Amniotic epithelial cell (primary cell): ENCODE data around the gene COG5.
"Not testable (repeated sequence)": the region's sequence is repeated elsewhere in the genome, so short reads cannot be mapped to it uniquely, and the experiment has no call there.

Experiments
- DNase-seq: peaks from one replicate; pipeline ENCODE4 v3.0.0-alpha.2; 2010; ENCODE audit warnings: low read depth

Gene COG5

DNA sequence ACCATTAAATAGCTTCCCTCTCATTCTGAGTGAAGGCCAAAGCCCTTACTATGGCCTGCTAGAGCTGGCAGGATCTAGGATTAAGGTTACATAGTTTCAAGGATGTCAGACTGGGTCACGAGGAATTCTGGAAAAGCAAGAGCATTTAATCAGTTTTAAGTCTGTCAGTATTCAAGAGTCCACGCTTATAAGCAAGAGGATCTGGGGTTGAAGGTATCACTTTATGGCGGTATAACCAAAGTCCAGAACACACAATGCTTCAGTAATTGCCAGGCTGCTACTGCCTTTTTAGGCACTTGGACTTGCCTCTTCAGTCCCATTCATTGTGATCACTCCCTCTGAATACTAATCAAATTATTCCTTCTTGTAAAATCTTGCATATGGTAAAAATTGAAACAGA is 293.9 kb downstream of the COG5 start:
- peak; percentile 1 for DNase-seq

DNA sequence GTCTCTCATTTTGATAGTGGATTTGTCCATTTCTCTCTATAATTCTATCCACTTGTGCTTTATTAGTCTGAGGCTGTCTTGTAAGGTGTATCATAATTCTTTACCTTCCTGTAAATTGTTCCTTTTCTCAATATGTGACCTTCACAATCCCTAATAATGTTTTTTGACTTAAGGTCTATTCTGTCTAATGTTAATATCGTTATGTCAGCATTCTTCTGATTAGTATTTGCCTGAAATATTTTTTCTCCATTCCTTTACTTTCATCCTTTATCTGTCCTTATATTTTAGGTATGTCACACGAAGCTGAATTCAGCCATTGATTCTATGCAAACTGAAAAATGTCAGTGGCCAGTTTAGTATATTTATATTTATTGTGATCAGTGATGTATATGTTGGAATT is 295.1 kb downstream of the COG5 start:
- DNase-seq, result no peak

DNA sequence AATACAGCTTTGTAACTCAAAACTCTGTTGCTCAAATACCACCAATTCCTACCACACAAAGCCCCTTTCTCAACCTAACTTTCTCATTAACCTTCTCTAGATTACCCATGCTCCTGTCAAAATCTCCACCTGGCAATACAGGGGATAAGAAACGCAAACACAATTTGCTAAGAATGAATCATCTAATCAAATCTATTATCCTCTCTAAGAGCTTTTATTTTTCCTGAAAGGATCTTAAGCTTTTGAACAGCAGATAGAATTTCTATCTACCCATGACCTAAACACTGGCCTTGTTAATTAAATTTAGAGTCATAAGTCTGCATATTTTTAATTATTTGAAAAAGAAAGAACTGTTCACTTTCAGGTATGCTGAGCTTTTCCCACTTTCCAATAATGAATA is 296.6 kb downstream of the COG5 start:
- no peak for DNase-seq

DNA sequence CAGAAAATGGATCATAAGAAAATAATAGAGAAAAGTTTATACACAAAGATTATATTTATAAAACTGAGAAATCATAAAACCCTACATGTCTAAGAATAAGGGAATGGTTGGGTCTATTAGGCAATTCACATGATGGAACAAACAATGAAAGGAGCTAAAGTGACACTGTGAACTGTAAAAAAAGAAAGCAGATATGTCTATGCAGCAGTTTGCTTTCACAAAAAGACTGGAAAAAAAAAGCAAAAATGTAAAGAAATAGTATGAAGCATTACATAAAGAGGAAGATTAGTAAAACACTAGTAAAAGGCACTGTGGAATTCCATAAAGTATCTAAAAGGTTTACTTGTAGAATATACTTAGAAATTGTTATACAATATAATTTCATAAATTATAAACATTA is 299.0 kb downstream of the COG5 start:
- no peak for DNase-seq

DNA sequence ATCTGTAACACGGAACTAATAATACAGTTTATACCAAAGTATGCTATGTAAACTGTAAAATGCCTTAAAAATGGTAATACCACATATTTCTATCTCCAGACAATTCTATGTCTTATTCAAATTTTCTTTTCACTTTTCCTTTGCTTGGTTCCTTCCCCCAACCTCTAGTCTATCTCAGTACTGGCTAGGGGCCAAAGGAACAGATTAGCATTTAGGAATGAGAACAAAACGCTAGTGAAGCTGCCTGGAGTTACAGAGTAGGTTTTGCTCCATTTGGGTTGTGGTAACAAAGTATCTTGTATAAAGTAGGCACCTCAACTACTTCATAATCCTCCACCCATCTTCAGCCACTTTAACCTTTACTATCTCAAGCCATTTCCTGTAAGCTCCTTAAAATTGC is 300.9 kb downstream of the COG5 start:
- peak; percentile 1 for DNase-seq

DNA sequence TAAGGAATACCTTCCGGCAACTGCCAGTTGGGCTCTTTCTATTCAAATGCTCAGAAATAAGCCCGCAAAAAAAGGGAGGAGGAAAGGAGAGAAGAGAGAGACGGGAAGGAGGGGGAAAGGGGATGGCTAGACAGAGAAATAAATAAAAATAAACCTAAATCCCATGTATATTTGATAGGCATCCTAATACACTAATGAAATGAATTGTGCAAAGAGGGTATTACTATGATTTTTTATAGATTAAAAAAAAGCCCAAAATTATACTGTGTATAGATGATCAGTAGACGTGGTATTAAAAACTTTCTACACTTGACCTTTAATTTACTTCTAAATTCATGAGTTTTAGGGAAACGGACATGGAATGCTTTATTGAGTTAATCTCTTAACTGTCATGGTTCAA is 305.0 kb downstream of the COG5 start:
- no peak for DNase-seq

DNA sequence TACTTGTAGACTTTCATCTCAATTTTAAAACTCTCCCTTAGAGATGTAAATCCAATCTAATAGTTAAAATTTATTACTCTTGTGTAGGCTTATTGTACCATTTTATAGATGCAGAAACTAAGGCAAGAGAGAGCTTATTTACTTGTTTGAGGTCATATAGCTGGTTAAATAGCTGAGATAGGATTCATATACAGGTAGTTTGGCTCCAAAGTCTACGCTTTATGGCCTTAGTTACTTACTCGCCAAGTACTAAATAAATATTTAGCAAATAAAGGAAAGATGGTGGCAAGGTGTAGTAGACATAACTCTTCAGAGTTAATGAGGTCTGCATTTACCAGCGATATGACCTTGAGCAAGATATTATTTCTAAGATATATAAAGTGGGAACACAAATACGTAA is 308.1 kb downstream of the COG5 start:
- DNase-seq, result no peak

DNA sequence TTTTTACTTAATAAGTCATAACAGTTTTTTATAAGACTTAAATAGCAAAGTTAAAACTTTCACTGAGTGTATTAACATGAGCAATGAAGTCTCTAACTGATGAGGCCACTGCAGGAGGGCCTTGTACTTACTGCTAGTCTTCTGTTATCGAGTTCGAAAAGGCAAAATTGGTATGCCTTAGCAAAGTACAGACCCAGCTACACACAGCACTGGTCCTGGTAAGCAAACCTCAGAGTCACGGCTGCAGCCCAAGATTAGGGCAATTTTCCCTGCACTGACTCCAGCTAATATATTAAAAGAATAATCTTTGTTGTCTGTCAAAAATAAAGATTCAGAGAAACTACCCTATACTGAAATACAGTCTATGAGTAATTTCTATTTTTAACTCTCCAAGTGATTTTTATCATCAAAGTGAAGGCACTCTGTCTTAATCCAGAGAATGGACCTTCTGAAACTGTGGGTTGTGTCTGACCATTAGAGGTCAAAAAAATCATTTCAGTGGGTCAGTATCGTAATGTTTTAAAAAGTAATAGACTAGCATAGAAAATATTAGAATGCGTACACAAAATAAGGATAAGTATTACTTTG is 309.2 kb downstream of the COG5 start:
- DNase-seq, result no peak

DNA sequence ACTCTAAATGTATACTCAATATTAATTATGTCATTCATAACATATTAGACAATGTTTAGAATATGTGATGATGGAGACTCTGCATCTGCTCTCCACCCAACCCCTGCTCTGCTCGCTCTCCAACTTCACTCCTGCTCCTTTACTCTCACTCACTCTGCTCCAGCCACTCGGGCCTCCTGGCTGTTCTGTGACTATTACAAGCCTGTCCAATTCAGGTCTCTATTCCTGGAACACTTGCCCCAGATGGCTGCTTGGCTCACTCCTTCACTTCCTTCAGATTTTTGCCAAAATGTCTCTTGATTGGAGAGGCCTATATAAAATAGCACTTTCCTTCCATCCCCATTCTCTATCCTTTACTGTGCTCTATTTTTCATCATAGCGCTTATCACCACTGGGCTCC is 310.1 kb downstream of the COG5 start:
- no peak for DNase-seq

DNA sequence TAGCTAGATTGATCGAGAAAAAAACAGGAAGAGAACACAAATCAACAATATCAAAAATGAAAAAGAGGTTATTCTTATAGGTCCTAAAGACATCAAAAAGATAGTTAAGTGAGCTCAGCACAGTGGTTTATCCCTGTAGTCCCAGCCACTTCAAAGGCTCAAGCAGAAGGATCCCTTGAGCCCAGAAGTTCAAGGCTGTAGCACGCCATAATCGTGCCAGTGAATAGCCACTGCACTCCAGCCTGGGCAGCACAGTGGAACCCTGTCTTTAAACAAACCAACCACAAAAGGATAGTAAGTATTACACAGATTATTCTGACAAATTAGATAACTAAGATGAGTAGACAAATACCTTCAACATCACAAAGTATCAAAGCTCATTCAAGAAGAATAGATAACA is 311.8 kb downstream of the COG5 start:
- no peak for DNase-seq

DNA sequence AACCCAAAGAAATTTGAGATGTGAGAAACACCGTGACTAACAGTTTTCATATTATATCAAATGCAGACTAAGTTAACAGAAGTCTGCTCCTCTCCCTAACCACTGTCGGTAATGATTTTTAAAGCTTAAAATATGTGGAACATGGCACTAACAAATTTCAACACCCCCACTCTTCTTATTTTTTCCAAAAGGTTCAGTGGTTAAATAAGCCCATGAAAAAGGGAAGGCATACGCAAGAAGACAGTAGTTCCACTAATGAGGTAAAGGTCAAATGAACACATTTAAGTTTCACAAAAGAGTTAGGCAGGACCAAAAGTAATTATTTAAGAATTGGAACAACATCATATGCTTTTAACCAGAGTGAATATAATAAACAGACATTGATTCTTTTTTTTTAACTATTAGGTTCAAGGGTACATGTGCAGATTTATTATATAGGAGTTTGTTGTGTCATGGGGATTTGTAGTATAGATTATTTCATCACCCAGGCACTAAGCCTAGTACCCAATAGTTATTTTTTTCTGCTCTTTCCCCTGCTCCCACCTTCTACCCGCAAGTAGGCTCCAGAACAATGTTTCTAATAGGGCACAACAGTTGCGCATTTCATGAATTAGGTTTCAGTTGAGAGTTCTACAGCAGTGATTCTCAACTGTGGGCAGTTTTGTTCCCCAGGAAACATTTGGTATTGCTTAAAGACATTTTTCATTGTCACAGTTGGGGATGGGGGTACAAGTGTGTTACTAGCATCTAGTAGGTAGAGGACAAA is 315.0 kb downstream of the COG5 start:
- no peak for DNase-seq

DNA sequence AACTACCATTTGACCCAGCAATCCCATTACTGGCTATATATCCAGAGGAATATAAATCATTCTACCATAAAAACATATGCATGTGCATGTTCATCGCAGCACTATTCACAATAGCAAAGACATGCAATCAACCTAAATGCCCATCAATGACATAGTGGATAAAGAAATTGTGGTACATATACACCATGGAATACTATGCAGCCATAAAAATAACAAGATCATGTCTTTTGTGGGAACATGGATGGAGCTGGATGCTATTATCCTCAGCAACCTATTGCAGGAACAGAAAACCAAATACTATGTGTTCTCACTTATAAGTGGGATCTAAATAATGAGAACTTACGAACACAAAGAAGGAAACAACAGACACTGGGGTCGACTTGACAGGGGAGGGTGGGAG is 316.9 kb downstream of the COG5 start:
- not testable (repeated sequence) for DNase-seq

DNA sequence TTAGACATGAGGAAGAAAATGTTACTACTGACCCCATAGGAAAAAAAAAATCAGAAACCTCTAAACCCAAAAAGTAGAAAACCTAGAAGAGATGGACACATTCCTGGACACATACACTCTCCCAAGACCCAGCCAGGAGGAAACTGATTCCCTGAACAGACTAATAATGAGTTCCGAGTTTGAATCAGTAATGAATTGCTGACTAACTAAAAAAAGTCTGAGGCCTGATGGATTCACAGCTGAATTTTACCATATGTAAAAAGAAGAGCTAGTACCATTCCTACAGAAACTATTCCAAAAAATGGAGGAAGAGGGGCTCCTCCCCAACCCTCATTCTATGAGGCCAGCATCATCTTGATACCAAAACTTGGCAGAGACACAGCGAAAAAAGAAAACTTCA is 319.1 kb downstream of the COG5 start:
- no peak for DNase-seq

DNA sequence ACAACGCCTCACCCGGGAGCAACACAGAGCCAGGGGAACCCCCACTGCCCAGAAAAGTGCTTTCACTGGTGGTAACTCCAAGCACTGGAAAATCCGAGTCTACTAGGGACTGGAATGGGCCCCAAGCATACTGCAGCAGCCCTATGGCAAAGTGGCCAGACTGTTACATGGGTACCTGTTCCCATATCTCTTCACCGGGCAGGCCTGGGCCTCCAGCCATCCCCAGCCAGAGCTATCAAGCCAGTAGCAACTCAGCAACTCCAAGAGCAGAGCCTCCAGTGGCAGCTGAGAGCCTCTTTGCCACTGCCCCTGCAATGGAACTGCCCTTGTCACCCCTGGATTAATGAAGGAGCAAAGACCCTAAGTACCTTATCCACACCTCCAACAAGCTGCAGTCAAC is 321.5 kb downstream of the COG5 start:
- DNase-seq, result no peak

DNA sequence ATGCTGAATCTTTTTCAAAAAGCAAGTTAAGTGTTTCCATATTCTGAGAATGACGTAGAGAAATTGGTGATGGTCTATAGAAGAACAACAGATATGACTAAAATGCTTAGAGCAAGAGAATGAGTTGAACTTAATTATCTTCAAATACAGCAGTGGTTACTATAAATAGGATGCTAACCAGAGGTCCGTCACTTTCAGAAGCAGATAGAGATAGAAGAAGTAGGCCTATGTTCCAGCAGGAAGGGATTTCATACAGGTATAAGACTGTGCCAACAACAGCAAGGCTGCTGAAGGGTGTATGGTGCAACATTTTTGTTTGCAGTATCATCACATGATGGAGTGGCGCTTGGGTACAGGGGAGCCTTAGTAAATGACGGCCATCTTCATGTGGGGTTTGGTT is 326.3 kb downstream of the COG5 start:
- no peak for DNase-seq

DNA sequence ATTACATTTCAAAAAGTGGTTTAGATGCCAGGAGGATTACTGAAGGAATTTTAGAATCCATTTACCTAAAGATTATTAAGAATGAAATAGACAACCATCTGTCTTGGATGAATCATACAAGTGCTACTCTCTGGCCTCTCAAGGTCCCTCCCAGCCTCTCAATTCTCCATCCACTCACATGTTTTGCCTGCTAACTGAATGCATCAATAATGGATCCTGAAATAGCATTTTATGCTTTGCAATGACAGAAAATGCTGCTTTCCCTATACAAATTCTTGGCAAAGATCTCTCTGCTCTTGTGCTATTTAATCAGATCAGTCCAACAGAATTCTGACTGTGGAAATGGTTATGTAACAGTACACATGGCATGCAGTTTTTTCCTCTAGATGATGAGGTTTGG is 326.9 kb downstream of the COG5 start:
- DNase-seq, result peak; percentile 12

DNA sequence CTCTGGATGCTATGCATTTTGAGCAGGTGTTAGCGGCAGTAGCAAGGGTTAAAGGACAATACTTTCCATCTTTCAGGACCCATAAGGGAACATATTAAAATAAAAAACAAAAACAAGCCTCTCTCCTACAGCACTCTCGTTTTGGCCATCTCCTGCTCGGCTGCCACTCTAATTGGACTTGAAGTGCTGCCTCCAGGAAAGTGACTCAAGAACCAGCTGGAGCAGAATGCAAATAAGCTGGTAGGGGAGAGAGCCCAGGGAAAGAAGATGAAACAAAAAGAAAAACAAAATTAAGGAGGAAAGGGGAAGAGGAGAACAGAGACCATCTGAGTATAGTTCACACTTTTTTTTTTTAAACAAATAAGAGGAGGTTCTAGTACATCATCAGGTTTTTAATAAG is 329.3 kb downstream of the COG5 start:
- no peak for DNase-seq

DNA sequence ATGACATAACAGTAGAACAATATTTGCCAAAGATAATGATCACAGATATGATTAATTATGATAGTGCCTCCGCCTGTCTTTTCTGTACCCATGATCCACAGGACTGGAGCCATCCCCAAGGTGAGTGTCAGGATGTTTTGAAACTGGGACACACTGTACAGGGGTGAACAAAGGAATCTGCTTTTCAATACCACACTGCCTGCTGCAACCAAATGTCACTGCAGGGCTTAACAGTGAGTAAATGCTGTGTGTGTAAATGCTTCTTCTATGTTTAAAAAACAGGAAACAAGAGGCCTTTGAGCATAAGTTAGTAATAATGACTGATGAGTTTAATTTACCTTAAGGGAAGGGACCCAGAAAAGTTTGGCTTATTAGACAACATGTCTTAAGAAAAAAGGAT is 329.7 kb downstream of the COG5 start:
- no peak for DNase-seq

DNA sequence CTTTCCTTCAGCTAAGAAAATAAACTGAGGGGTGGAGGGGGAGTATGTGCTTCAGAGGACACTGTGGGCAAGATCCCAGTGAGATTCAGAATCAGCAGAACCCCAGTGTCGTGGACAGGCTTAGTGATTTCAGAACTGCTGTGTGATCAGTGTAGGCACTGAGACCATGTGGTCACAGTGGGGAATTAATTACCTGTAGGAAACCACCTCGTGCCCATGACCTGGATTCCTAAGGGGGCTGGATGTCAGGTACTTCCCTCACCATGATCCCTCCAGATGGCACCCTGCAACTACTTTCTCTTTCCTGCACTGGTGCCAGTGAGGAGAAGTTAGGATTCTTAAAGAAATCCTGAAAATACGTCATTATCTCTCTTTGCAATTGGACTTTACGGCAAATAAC is 330.5 kb downstream of the COG5 start:
- DNase-seq, result no peak

DNA sequence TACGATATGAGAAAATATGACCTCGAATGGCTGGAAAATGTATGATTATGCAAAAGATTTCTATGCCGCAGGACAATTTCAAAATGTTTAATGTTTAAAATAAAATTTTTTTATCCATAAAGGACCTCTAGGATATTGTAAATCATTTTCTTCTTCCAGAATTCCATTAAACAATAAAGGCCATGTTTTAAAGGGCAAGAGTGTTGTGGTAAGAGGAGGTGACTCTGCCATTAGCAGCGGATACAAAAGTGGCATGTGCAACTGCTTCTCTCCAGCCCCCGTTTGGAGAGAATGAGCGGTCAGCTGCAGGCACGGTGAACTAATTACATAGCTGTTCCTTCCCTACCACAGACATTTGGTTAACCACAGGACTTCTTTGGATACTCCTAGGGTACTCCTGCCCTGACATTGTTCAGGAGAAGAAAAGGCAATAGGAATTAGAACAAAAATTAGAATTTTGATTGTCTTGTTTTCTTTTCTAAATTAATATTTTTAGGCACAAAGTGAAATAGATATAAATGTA is 331.1 kb downstream of the COG5 start:
- peak; percentile 77 for DNase-seq

DNA sequence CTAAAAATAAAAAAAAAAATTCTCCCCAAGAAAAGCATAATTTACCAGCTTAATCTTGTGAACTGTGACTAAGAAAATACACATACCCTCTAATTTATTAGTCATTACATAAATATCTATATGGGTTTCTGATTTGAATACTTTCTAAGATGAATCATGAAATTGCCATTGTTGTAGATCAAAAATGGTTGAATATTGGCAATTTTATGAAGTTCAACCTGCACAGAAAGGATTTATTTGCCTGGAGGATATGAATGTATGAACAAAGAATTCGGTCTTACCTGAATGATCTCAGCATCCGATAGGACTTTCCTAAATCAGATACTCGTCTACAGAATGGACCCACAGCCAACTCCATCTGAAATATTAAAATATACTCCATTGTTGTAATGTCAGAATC is 333.4 kb downstream of the COG5 start:
- no peak for DNase-seq

DNA sequence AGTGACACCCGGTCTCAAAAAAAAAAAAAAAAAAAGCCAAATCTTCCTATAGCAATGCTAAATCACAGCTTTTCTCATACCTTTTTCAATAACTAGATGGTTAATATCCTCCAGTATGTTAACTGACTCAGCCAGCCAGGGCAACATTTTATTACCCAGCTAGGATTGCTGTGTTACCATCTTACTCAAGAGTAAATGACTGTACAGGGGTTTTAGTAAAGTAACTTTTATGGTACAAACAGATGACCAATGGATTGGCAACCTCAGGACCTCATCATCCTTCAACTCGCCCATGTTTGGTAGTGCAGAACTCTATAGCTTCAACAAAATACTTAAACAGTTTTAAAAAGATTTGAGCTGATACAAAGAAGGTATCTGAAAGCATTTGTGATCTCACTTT is 335.4 kb downstream of the COG5 start:
- DNase-seq, result no peak

DNA sequence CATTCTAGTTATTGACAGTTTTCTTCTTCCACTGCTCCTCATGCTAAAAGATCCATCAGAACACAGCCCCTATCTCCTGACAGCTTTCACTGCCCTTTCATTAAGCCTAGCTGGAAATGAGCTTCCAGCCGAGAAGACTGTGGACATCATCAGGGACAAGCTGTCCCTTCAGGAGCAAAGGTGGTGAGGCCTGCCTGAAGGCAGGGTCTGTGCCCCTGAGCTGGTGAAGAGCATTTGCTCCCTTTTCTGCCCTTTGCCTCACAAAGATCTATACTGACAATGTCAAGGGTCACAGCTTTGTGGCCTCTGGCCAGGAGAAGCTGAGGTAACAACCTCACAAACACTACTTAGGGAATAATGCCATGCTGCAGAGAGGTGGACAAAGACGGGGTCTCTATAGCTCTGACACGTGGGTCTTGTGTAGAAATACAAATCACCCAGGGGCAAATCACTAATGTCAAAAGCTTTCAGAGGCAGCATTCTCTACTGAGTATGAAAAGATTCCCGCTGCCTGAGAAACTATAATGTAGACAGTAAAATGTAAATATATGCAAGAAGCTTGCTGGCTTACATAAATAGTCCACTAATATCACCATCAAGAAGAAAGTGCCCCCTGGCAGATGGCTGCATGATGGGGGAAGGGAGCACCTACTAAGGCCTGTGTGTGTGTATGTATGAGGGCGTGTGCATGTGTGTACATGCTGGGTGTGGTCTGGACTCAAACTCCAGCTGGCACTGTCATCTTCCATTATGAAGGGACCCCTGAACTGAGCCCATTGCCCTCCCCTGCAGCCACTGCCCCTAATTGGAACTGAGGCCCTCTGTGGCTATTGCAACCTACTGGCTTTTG is 339.1 kb downstream of the COG5 start:
- no peak for DNase-seq
